HCT116 (cell line): ENCODE measurements around the gene NACAD. TPM values are rescaled to one million over a fixed set of nuclear protein-coding genes. Genes with fewer than 3 reads are reported as not detected.

Source experiments
- ATAC-seq: fragments of 200-7000 bp; cut with Tn5 transposase; 2 replicates; pipeline ENCODE4 v1.9.1; 2020; ENCODE audit warnings: mild to moderate bottlenecking, moderate library complexity
- BruUV-seq: library from RNA; stranded (reverse); fragments of 400-500 nt; replicated peaks from 2 replicates; lab custom pipeline; 2021; lab: Mats Ljungman, UMichigan
- CTCF ChIA-PET: fragments of 300-600 bp; sonication (Branson Sonifier 250); formaldehyde crosslinking; loops from one replicate; lab custom pipeline; 2021; ENCODE audit warnings: antibody characterized with exemption; lab: Charles Lee
- POLR2A ChIA-PET: fragments of 300-600, 350-600 bp; sonication (Branson Sonifier 250); formaldehyde crosslinking; loops from one replicate; lab custom pipeline; 2021; ENCODE audit warnings: antibody characterized with exemption; lab: Charles Lee
- RAD21 ChIA-PET, 2 experiments: fragments of 300-600 bp; sonication (Branson Sonifier 250); formaldehyde crosslinking; loops; one replicate each; lab custom pipeline; 2023; ENCODE audit warnings: low total read pairs in 2 of 2; ENCODE audit not compliant: uncharacterized antibody in 2 of 2, unreplicated experiment in 2 of 2, low non-redundant PET in 1 of 2; lab: Charles Lee
- DNase-seq: peaks from one replicate; pipeline ENCODE4 v3.0.0-alpha.2; 2010; ENCODE audit warnings: low read depth, low spot score
- H2AFZ ChIP-seq: fragments of 200-600 bp; shearing (Covaris generic), sonication (generic); 2 replicates; pipeline ENCODE4 v1.6.1; 2017; ENCODE audit warnings: low read depth, mixed run types, mixed read lengths, antibody characterized with exemption, low read length; ENCODE audit not compliant: poor library complexity, severe bottlenecking
- H3K27ac ChIP-seq: 2 replicates; pipeline ENCODE4 v1.5.1; 2012; ENCODE audit warnings: low read depth, low read length
- H3K27me3 ChIP-seq: fragments of 200-600 bp; sonication (generic); 2 replicates; pipeline ENCODE4 v1.6.1; 2016; ENCODE audit warnings: mixed run types, low read length, mixed read lengths; ENCODE audit not compliant: insufficient read depth
- H3K36me3 ChIP-seq, 2 experiments: fragments of 200-500 bp in 1 of 2; fragments of 200-600 bp in 1 of 2; sonication (Bioruptor generic) in 1 of 2; sonication (generic) in 1 of 2; 2 replicates each; pipeline versions ENCODE4 v1.5.1 to v1.6.1; 2014 to 2016; ENCODE audit warnings: low read length in 2 of 2, inconsistent platforms in 1 of 2, mixed read lengths in 1 of 2, mixed run types in 1 of 2; ENCODE audit not compliant: insufficient read depth in 2 of 2, control insufficient read depth in 1 of 2
- H3K4me1 ChIP-seq, 2 experiments: fragments of 200-600 bp in 1 of 2; sonication (generic) in 1 of 2; 2 replicates each; pipeline versions ENCODE4 v1.5.1 to v1.6.1; 2012 to 2017; ENCODE audit warnings: low read length in 2 of 2, inconsistent platforms in 1 of 2, mild to moderate bottlenecking in 1 of 2, mixed read lengths in 1 of 2, mixed run types in 1 of 2, moderate library complexity in 1 of 2; ENCODE audit not compliant: insufficient read depth in 2 of 2, control insufficient read depth in 1 of 2
- H3K4me2 ChIP-seq: fragments of 200-600 bp; sonication (generic); 2 replicates; pipeline ENCODE4 v1.6.1; 2017; ENCODE audit warnings: mixed run types, low read length, mixed read lengths
- H3K4me3 ChIP-seq, 2 experiments: fragments of 200-600 bp in 1 of 2; sonication (generic) in 1 of 2; replicated peaks in 1 of 2; 2 replicates each; pipeline ENCODE4 v1.5.1; 2011 to 2016; ENCODE audit warnings: low read length in 2 of 2, control low read depth in 1 of 2, low read depth in 1 of 2, mild to moderate bottlenecking in 1 of 2, mixed read lengths in 1 of 2, mixed run types in 1 of 2
- H3K79me2 ChIP-seq: fragments of 200-600 bp; sonication (generic); 2 replicates; pipeline ENCODE4 v1.6.1; 2017; ENCODE audit warnings: mild to moderate bottlenecking, mixed run types, low read length, moderate library complexity, mixed read lengths; ENCODE audit not compliant: insufficient read depth
- H3K9ac ChIP-seq: fragments of 200-600 bp; sonication (generic); 2 replicates; pipeline ENCODE4 v1.6.1; 2016; ENCODE audit warnings: low read length, mixed read lengths
- H3K9me2 ChIP-seq: fragments of 200-600 bp; sonication (generic), shearing (Covaris generic); 2 replicates; pipeline ENCODE4 v1.6.1; 2017; ENCODE audit warnings: mixed run types, mild to moderate bottlenecking, moderate library complexity; ENCODE audit not compliant: insufficient read depth
- H3K9me3 ChIP-seq, 2 experiments: fragments of 200-500 bp in 1 of 2; fragments of 200-600 bp in 1 of 2; sonication (Bioruptor generic) in 1 of 2; sonication (generic) in 1 of 2; 2 replicates each; pipeline ENCODE4 v1.6.1; 2014 to 2017; ENCODE audit warnings: low read length in 2 of 2, mixed read lengths in 2 of 2, inconsistent platforms in 1 of 2, low read depth in 1 of 2, mild to moderate bottlenecking in 1 of 2, mixed run types in 1 of 2, moderate library complexity in 1 of 2; ENCODE audit not compliant: control insufficient read depth in 1 of 2, insufficient read depth in 1 of 2
- H4K20me1 ChIP-seq: fragments of 200-600 bp; sonication (generic), shearing (Covaris generic); 2 replicates; pipeline ENCODE4 v1.6.1; 2017; ENCODE audit warnings: mixed run types, mild to moderate bottlenecking, moderate library complexity; ENCODE audit not compliant: insufficient read depth
- ATF3 ChIP-seq: IDR thresholded peaks from 2 replicates; pipeline ENCODE4 v1.6.1; 2012
- CBX3 ChIP-seq: IDR thresholded peaks from 2 replicates; pipeline ENCODE4 v1.6.1; 2012; ENCODE audit warnings: low read depth
- CEBPB ChIP-seq: IDR thresholded peaks from 2 replicates; pipeline ENCODE4 v1.6.1; 2012; ENCODE audit warnings: low read depth
- CTCF ChIP-seq, 3 experiments: fragments of 200-600 bp in 1 of 3; sonication (generic) in 1 of 3; IDR thresholded peaks in 2 of 3; conservative IDR thresholded peaks in 1 of 3; 2 replicates each; pipeline ENCODE4 v1.5.1; 2012 to 2017; ENCODE audit warnings: low read depth in 2 of 3, low read length in 2 of 3, antibody characterized with exemption in 1 of 3, borderline replicate concordance in 1 of 3, control low read depth in 1 of 3, mild to moderate bottlenecking in 1 of 3, mixed read lengths in 1 of 3, mixed run types in 1 of 3, moderate library complexity in 1 of 3; ENCODE audit not compliant: insufficient read depth in 1 of 3
- EGR1 ChIP-seq: IDR thresholded peaks from 2 replicates; pipeline ENCODE4 v1.6.1; 2012; ENCODE audit warnings: low read depth
- ELF1 ChIP-seq: IDR thresholded peaks from 2 replicates; pipeline ENCODE4 v1.6.1; 2012; ENCODE audit warnings: low read depth, borderline replicate concordance
- EZH2 ChIP-seq: fragments of 200-600 bp; sonication (generic); IDR thresholded peaks from 2 replicates; pipeline ENCODE4 v1.6.1; 2017; ENCODE audit warnings: antibody characterized with exemption, mixed run types
- EZH2phosphoT487 ChIP-seq: fragments of 200-600 bp; IDR thresholded peaks from 2 replicates; pipeline ENCODE4 v1.6.1; 2018; ENCODE audit warnings: antibody characterized with exemption, borderline replicate concordance
- FOSL1 ChIP-seq: IDR thresholded peaks from 2 replicates; pipeline ENCODE4 v1.6.1; 2012; ENCODE audit warnings: low read depth
- JUND ChIP-seq: IDR thresholded peaks from 2 replicates; pipeline ENCODE4 v1.6.1; 2012
- MAX ChIP-seq: IDR thresholded peaks from 2 replicates; pipeline ENCODE4 v1.6.1; 2012
- POLR2A ChIP-seq: IDR thresholded peaks from 2 replicates; pipeline ENCODE4 v1.7.0; 2011; ENCODE audit warnings: borderline replicate concordance; ENCODE audit not compliant: insufficient read depth, insufficient read length; ENCODE audit errors: extremely low read depth
- POLR2AphosphoS5 ChIP-seq: IDR thresholded peaks from 2 replicates; pipeline ENCODE4 v1.6.1; 2011; ENCODE audit warnings: mild to moderate bottlenecking, low read depth, low read length, moderate library complexity
- RAD21 ChIP-seq: IDR thresholded peaks from 2 replicates; pipeline ENCODE4 v1.6.1; 2012; ENCODE audit warnings: low read depth, mild to moderate bottlenecking
- REST ChIP-seq: IDR thresholded peaks from 2 replicates; pipeline ENCODE4 v1.6.1; 2012; ENCODE audit warnings: low read depth
- SP1 ChIP-seq: IDR thresholded peaks from 2 replicates; pipeline ENCODE4 v1.6.1; 2012; ENCODE audit warnings: low read depth
- SRF ChIP-seq: IDR thresholded peaks from 2 replicates; pipeline ENCODE4 v1.6.1; 2012; ENCODE audit warnings: low read depth
- YY1 ChIP-seq: IDR thresholded peaks from 2 replicates; pipeline ENCODE4 v1.6.1; 2011; ENCODE audit warnings: low read length, low read depth, moderate library complexity, mild to moderate bottlenecking; ENCODE audit not compliant: insufficient replicate concordance; ENCODE audit errors: extremely low read depth
- ZFX ChIP-seq: fragments of 450-650 bp; IDR thresholded peaks from 2 replicates; pipeline ENCODE4 v1.6.1; 2017
- ZNF274 ChIP-seq: fragments of 200-500 bp; sonication (Bioruptor generic); IDR thresholded peaks from 2 replicates; pipeline ENCODE4 v1.6.1; 2014; ENCODE audit warnings: mild to moderate bottlenecking, low read depth, low read length, inconsistent platforms
- intact Hi-C: fragments of 100-400 bp; cut with micrococcal nuclease; formaldehyde crosslinking; loops from 2 replicates; pipeline ENCODE4 v1.10.0; 2022
- total RNA-seq: library from RNA; stranded (reverse); gene quantifications from one replicate; pipeline ENCODE4 v1.2.1, GENCODE V29; 2021; ENCODE audit not compliant: unreplicated experiment

Gene NACAD
- total RNA-seq, 1 experiment from 2014 or later, result 0.05 TPM

GRCh38 chr7:45132708-45133320 is 44.0 kb upstream of the NACAD start:
- intact Hi-C loops, result no loop called here
- H3K4me2 ChIP-seq, result no peak overlapping the region
- no peak overlapping the region for H3K27ac ChIP-seq
- TF ChIP-seq MAX (no peak), RAD21 (no peak), SP1 (no peak), ZNF274 (no peak), EZH2 (no peak), POLR2AphosphoS5 (no peak), EGR1 (no peak), ZFX (no peak), EZH2phosphoT487 (no peak), FOSL1 (no peak), ATF3 (no peak), REST (no peak), CBX3 (no peak), CTCF (IDR thresholded peaks at IDR 0.05 in 2 of 3, conservative IDR thresholded peaks at IDR 0.05 in 1 of 3; ENCODE audit: borderline replicate concordance in 1 of 3, insufficient read depth in 1 of 3, low read depth in 2 of 3, low read length in 2 of 3) (no peak), CEBPB (no peak), JUND (no peak), SRF (no peak), YY1 (no peak), ELF1 (no peak), POLR2A (no peak)
- BruUV-seq, result no TSS peak
- no peaks in the 10 kb centered on the region for H3K4me1 ChIP-seq
- ChIA-PET RAD21 (no interaction called here), CTCF (no interaction called here), POLR2A (no interaction called here)
- no peak for DNase-seq
- no peak overlapping the region for H2AFZ ChIP-seq
- H3K9ac ChIP-seq, result no peak overlapping the region
- H3K79me2 ChIP-seq, result no peaks in the 10 kb centered on the region
- H4K20me1 ChIP-seq, result no peaks in the 10 kb centered on the region
- H3K27me3 ChIP-seq, result no peaks in the 10 kb centered on the region
- no peaks in the 10 kb centered on the region for H3K9me3 ChIP-seq
- no peak for ATAC-seq
- no peaks in the 10 kb centered on the region for H3K36me3 ChIP-seq
- no peaks in the 10 kb centered on the region for H3K9me2 ChIP-seq
- no peak overlapping the region for H3K4me3 ChIP-seq
